Measurements from ENCODE around the gene KDELR3.

DNA sequence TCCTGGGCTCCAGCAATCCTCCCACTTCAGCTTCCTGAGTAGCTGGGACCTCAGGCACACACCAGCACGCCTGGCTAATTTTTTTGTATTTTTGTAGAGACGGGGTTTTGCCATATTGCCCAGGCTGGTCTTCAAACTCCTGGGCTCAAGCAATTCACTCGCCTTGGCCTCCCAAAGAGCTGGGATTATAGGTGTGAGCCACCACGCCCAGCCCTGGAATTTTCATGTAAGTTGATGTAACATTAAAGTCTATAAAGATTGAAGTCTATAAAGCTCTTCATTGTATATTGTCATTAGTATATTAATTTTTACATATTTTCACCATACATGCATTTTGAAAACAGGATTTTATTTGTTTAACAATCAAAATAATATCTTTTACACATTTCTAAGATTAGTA lies 50.7 kb downstream of the KDELR3 start:
- TF ChIP-seq, protein P1, sequence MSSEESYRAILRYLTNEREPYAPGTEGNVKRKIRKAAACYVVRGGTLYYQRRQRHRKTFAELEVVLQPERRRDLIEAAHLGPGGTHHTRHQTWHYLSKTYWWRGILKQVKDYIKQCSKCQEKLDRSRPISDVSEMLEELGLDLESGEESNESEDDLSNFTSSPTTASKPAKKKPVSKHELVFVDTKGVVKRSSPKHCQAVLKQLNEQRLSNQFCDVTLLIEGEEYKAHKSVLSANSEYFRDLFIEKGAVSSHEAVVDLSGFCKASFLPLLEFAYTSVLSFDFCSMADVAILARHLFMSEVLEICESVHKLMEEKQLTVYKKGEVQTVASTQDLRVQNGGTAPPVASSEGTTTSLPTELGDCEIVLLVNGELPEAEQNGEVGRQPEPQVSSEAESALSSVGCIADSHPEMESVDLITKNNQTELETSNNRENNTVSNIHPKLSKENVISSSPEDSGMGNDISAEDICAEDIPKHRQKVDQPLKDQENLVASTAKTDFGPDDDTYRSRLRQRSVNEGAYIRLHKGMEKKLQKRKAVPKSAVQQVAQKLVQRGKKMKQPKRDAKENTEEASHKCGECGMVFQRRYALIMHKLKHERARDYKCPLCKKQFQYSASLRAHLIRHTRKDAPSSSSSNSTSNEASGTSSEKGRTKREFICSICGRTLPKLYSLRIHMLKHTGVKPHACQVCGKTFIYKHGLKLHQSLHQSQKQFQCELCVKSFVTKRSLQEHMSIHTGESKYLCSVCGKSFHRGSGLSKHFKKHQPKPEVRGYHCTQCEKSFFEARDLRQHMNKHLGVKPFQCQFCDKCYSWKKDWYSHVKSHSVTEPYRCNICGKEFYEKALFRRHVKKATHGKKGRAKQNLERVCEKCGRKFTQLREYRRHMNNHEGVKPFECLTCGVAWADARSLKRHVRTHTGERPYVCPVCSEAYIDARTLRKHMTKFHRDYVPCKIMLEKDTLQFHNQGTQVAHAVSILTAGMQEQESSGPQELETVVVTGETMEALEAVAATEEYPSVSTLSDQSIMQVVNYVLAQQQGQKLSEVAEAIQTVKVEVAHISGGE (tag by site-specific recombination; conservative IDR thresholded peaks at IDR 0.05; ENCODE audit: low read depth), result no peak
- no peak for TF ChIP-seq ZNF404 (tag by site-specific recombination; IDR thresholded peaks at IDR 0.05)
- TF ChIP-seq, protein P2, sequence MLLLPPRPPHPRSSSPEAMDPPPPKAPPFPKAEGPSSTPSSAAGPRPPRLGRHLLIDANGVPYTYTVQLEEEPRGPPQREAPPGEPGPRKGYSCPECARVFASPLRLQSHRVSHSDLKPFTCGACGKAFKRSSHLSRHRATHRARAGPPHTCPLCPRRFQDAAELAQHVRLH (tag by site-specific recombination; IDR thresholded peaks at IDR 0.05), result no peak
- TF ChIP-seq, protein P3, sequence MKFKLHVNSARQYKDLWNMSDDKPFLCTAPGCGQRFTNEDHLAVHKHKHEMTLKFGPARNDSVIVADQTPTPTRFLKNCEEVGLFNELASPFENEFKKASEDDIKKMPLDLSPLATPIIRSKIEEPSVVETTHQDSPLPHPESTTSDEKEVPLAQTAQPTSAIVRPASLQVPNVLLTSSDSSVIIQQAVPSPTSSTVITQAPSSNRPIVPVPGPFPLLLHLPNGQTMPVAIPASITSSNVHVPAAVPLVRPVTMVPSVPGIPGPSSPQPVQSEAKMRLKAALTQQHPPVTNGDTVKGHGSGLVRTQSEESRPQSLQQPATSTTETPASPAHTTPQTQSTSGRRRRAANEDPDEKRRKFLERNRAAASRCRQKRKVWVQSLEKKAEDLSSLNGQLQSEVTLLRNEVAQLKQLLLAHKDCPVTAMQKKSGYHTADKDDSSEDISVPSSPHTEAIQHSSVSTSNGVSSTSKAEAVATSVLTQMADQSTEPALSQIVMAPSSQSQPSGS (tag by site-specific recombination; IDR thresholded peaks at IDR 0.05; ENCODE audit: low read depth), result no peak

All from HEK293 (cell line).